ENCODE data around the gene GDF2. TPM values are rescaled to one million over a fixed set of nuclear protein-coding genes. Genes with fewer than 3 reads are reported as not detected.

Gene GDF2
- total and polyA plus RNA-seq, 2 experiments from 2014 or later = not detected

GRCh38 chr10:47331491-47331890 is 9.2 kb downstream of the GDF2 start (continued):
- TF ChIP-seq ZNF462 (CRISPR knock-in tag; IDR thresholded peaks at IDR 0.05) = no peak
- no peak for TF ChIP-seq ZNF114 (CRISPR knock-in tag; IDR thresholded peaks at IDR 0.05)
- no peak for TF ChIP-seq EZH2 (IDR thresholded peaks at IDR 0.05; ENCODE audit: low read depth, unreplicated experiment)
- TF ChIP-seq ETS1 (IDR thresholded peaks at IDR 0.05) = no peak

GRCh38 chr10:47331954-47332353 is 9.7 kb downstream of the GDF2 start:
- H3K27ac Mint-ChIP-seq = no peak overlapping the region
- Histone ChIP-seq H3K4me2 (no peak overlapping the region), H3K27ac (ENCODE audit: low read depth) (no peak overlapping the region), H3K27me3 (ENCODE audit: insufficient read depth) (no peaks in the 10 kb centered on the region), H2AFZ (no peak overlapping the region), H3F3A (replicated peaks; ENCODE audit: low read depth) (no peaks in the 10 kb centered on the region), H3K4me3 (no peak overlapping the region), H3K9me2 (ENCODE audit: insufficient read depth) (no peaks in the 10 kb centered on the region), H3K79me2 (replicated peaks; ENCODE audit: insufficient read depth) (no peaks in the 10 kb centered on the region), H3K36me3 (ENCODE audit: insufficient read depth) (no peaks in the 10 kb centered on the region), H3K4me1 (ENCODE audit: insufficient read depth) (no peaks in the 10 kb centered on the region), H4K20me1 (replicated peaks; ENCODE audit: insufficient read depth) (no peaks in the 10 kb centered on the region)
- peaks cover 3% of the 10 kb centered on the region for H3K4me1 Mint-ChIP-seq
- H3K4me3 Mint-ChIP-seq = no peak overlapping the region
- no peak for DNase-seq (ENCODE audit: low spot score)
- ATAC-seq = no peak
- H3K27me3 Mint-ChIP-seq (ENCODE audit: insufficient read depth, low read depth, poor library complexity) = peaks cover 1% of the 10 kb centered on the region
- no peaks in the 10 kb centered on the region for H3K9me3 Mint-ChIP-seq
- TF ChIP-seq ZNF114 (CRISPR knock-in tag; IDR thresholded peaks at IDR 0.05) = no peak
- TF ChIP-seq ETS1 (IDR thresholded peaks at IDR 0.05) = no peak
- TF ChIP-seq NANOG (IDR thresholded peaks at IDR 0.05; ENCODE audit: borderline replicate concordance) = no peak
- no peak for TF ChIP-seq POLR2AphosphoS5 (IDR thresholded peaks at IDR 0.05; ENCODE audit: low read depth)
- TF ChIP-seq CREB1 (CRISPR knock-in tag; IDR thresholded peaks at IDR 0.05; ENCODE audit: low read depth) = no peak
- TF ChIP-seq CTCF (conservative IDR thresholded peaks at IDR 0.05; ENCODE audit: low read depth in 2 of 2) = no peak
- TF ChIP-seq EZH2 (IDR thresholded peaks at IDR 0.05; ENCODE audit: low read depth, unreplicated experiment) = no peak
- no peaks in the 10 kb centered on the region for H3K36me3 Mint-ChIP-seq (ENCODE audit: low read depth)

Measured in GM23338 (cell line).